Endothelial cell of umbilical vein (primary cell): ENCODE data around the gene GABRA4. TPM values are rescaled to one million over a fixed set of nuclear protein-coding genes. Genes with fewer than 3 reads are reported as not detected.

Experiments used
- BruUV-seq: library from RNA; stranded (reverse); fragments of 400-500 nt; replicated peaks from 2 replicates; lab custom pipeline; 2021; lab: Mats Ljungman, UMichigan
- CTCF ChIA-PET: fragments of 300-600, 350-600 bp; sonication (Branson Sonifier 250); formaldehyde crosslinking; loops from one replicate; lab custom pipeline; 2021; ENCODE audit warnings: antibody characterized with exemption, inconsistent platforms; lab: Charles Lee
- POLR2A ChIA-PET: fragments of 300-600, 350-600 bp; sonication (Branson Sonifier 250); formaldehyde crosslinking; loops from one replicate; lab custom pipeline; 2021; ENCODE audit warnings: antibody characterized with exemption, inconsistent platforms; lab: Charles Lee
- DNase-seq: peaks from one replicate; pipeline ENCODE4 v3.0.0-alpha.2; 2011; ENCODE audit warnings: low read depth, low spot score
- FAIRE-seq: peaks from 2 replicates; lab custom pipeline; 2011; peaks lifted over from hg19 to GRCh38; lab: Jason Lieb, UNC
- H2AFZ ChIP-seq: 2 replicates; pipeline ENCODE4 v1.6.0; 2012; ENCODE audit warnings: low read depth, low read length, control low read depth, inconsistent platforms
- H3K27ac ChIP-seq: 2 replicates; pipeline ENCODE4 v1.5.1; 2011; ENCODE audit warnings: low read depth, mild to moderate bottlenecking, control low read depth, low read length, moderate library complexity; ENCODE audit not compliant: insufficient read depth
- H3K27me3 ChIP-seq, 2 experiments: 2 replicates each; pipeline versions ENCODE4 v1.6.0 to v1.6.1; 2011; ENCODE audit warnings: low read length in 2 of 2, mixed read lengths in 1 of 2; ENCODE audit not compliant: control insufficient read depth in 2 of 2, insufficient read depth in 2 of 2
- H3K36me3 ChIP-seq, 2 experiments: 2 replicates in 1 of 2; 3 replicates in 1 of 2; pipeline ENCODE4 v1.5.1; 2011; ENCODE audit warnings: low read length in 2 of 2, mild to moderate bottlenecking in 1 of 2, moderate library complexity in 1 of 2; ENCODE audit not compliant: control insufficient read depth in 2 of 2, insufficient read depth in 2 of 2; ENCODE audit errors: extremely low read depth in 1 of 2
- H3K4me1 ChIP-seq: 3 replicates; pipeline ENCODE4 v1.5.1; 2011; ENCODE audit warnings: mild to moderate bottlenecking, low read length; ENCODE audit not compliant: control insufficient read depth, insufficient read depth; ENCODE audit errors: extremely low read depth
- H3K4me2 ChIP-seq: 2 replicates; pipeline ENCODE4 v1.6.1; 2011; ENCODE audit warnings: low read length, control low read depth, mixed read lengths; ENCODE audit not compliant: insufficient read depth
- H3K4me3 ChIP-seq, 3 experiments: fragments of 200-600 bp in 1 of 3; sonication (generic), shearing (Covaris generic) in 1 of 3; replicated peaks in 1 of 3; 2 replicates each; pipeline ENCODE4 v1.5.1; 2011 to 2016; ENCODE audit warnings: control low read depth in 3 of 3, low read length in 3 of 3, mild to moderate bottlenecking in 2 of 3, inconsistent platforms in 1 of 3, low read depth in 1 of 3, moderate library complexity in 1 of 3; ENCODE audit not compliant: insufficient read depth in 1 of 3
- H3K79me2 ChIP-seq: 2 replicates; pipeline ENCODE4 v1.6.0; 2012; ENCODE audit warnings: low read length, inconsistent platforms; ENCODE audit not compliant: control insufficient read depth, insufficient read depth
- H3K9ac ChIP-seq: replicated peaks from 2 replicates; pipeline ENCODE3; 2011; ENCODE audit warnings: low read length, control low read depth; ENCODE audit not compliant: insufficient read depth; ENCODE audit errors: extremely low read depth
- H3K9me1 ChIP-seq: replicated peaks from 3 replicates; pipeline ENCODE4 v1.6.0; 2011; ENCODE audit warnings: mild to moderate bottlenecking, low read length; ENCODE audit not compliant: control insufficient read depth, insufficient read depth; ENCODE audit errors: extremely low read depth
- H3K9me3 ChIP-seq: replicated peaks from 2 replicates; pipeline ENCODE4 v1.5.1; 2012; ENCODE audit warnings: low read length, inconsistent platforms; ENCODE audit not compliant: control insufficient read depth, insufficient read depth
- H4K20me1 ChIP-seq: replicated peaks from 2 replicates; pipeline ENCODE3; 2011; ENCODE audit warnings: mild to moderate bottlenecking, low read length; ENCODE audit not compliant: control insufficient read depth, insufficient read depth; ENCODE audit errors: extremely low read depth
- CTCF ChIP-seq, 2 donors: IDR thresholded peaks; 1 replicate in 1 of 2; 2 replicates in 1 of 2; pipeline ENCODE4 v1.5.1; 2011; ENCODE audit warnings: low read length in 2 of 2, mild to moderate bottlenecking in 2 of 2, moderate library complexity in 2 of 2, control low read depth in 1 of 2, inconsistent platforms in 1 of 2, low read depth in 1 of 2; ENCODE audit not compliant: insufficient read depth in 1 of 2; ENCODE audit errors: extremely low read depth in 1 of 2
- EZH2 ChIP-seq: IDR thresholded peaks from 2 replicates; pipeline ENCODE4 v1.6.1; 2012; ENCODE audit warnings: borderline replicate concordance, low read depth, mild to moderate bottlenecking, moderate library complexity, low read length, inconsistent platforms; ENCODE audit not compliant: severe bottlenecking
- FOS ChIP-seq: IDR thresholded peaks from 2 replicates; pipeline ENCODE4 v1.6.1; 2011; ENCODE audit warnings: mild to moderate bottlenecking, low read length, moderate library complexity, borderline replicate concordance; ENCODE audit not compliant: insufficient read depth
- GATA2 ChIP-seq: IDR thresholded peaks from 2 replicates; pipeline ENCODE4 v1.7.0; 2011; ENCODE audit warnings: low read depth, mild to moderate bottlenecking, moderate library complexity, mixed read lengths, low read length; ENCODE audit not compliant: insufficient read length, insufficient read depth
- JUN ChIP-seq: IDR thresholded peaks from 2 replicates; pipeline ENCODE4 v1.6.1; 2011; ENCODE audit warnings: borderline replicate concordance, low read depth; ENCODE audit not compliant: insufficient read length, insufficient read depth
- MAX ChIP-seq: IDR thresholded peaks from 2 replicates; pipeline ENCODE4 v1.6.1; 2011; ENCODE audit not compliant: insufficient read depth, insufficient read length
- MYC ChIP-seq: IDR thresholded peaks from one replicate; pipeline ENCODE4 v1.6.1; 2011; ENCODE audit warnings: mild to moderate bottlenecking, low read depth, low read length
- POLR2A ChIP-seq: IDR thresholded peaks from 2 replicates; pipeline ENCODE4 v1.6.1; 2012; ENCODE audit warnings: low read depth, mild to moderate bottlenecking, control low read depth, low read length
- POLR2AphosphoS5 ChIP-seq: IDR thresholded peaks from 2 replicates; pipeline ENCODE4 v1.6.1; 2012; ENCODE audit warnings: low read depth, mild to moderate bottlenecking, control low read depth, low read length, moderate library complexity; ENCODE audit not compliant: insufficient read depth
- dilution Hi-C: fragments of 300-500 bp; cut with MboI; formaldehyde crosslinking; loops from one replicate; pipeline ENCODE4 v1.15.0; 2019; ENCODE audit warnings: low sequenced_read_pairs; ENCODE audit not compliant: extremely low pct_ligation_motif_present
- intact Hi-C: fragments of 100-400 bp; cut with micrococcal nuclease; formaldehyde crosslinking; loops from one replicate; pipeline ENCODE4 v1.10.0; 2022
- polyA plus RNA-seq, 4 experiments: library from polyadenylated mRNA; depleted of rRNA in 3 of 4; stranded (reverse) in 3 of 4; unstranded in 1 of 4; fragments of >200 nt; gene quantifications; 2 replicates each; pipeline versions ENCODE4 v1.2.1 to v1.2.3, GENCODE V29; 2011 to 2012; ENCODE audit warnings: missing spikeins in 1 of 4
- total RNA-seq: library from RNA; stranded (reverse); gene quantifications from 2 replicates; pipeline ENCODE4 v1.2.3, GENCODE V29; 2021

Gene GABRA4
- total and polyA plus RNA-seq, 2 donors (not counting 3 experiments of a cell fraction or from before 2014, with no cell fraction given), result not detected

- no peak for TF ChIP-seq JUN
- TF ChIP-seq CTCF (IDR thresholded peaks at IDR 0.05; ENCODE audit: extremely low read depth in 1 of 2, insufficient read depth in 1 of 2, low read depth in 1 of 2, low read length in 2 of 2), result no peak
- no peak for TF ChIP-seq MAX
- TF ChIP-seq POLR2A, result no peak
- no peak for TF ChIP-seq MYC
- no peak for TF ChIP-seq EZH2
- no peak for TF ChIP-seq GATA2
- no peak for TF ChIP-seq POLR2AphosphoS5
- TF ChIP-seq FOS, result no peak
- no TSS peak for BruUV-seq
- H2AFZ ChIP-seq, result no peak overlapping the region
- H3K79me2 ChIP-seq, result no peaks in the 10 kb centered on the region
- no peak overlapping the region for H3K27ac ChIP-seq
- H3K9ac ChIP-seq, result no peak overlapping the region
- no peaks in the 10 kb centered on the region for H3K36me3 ChIP-seq
- no peaks in the 10 kb centered on the region for H3K9me3 ChIP-seq
- no peak overlapping the region for H3K4me2 ChIP-seq
- no peak overlapping the region for H3K4me3 ChIP-seq
- no peaks in the 10 kb centered on the region for H4K20me1 ChIP-seq
- ChIA-PET CTCF (interaction anchor here (0.8 to 1.5 kb wide), 4 partner anchors 9 to 122 kb away, joined by 3 to 4 read pairs (median 3); no protein-coding TSS in a partner anchor), POLR2A (interaction anchor here (0.6 kb wide), 1 partner anchor 13 kb away, joined by 3 read pairs; no protein-coding TSS in a partner anchor)
- H3K4me1 ChIP-seq, result no peaks in the 10 kb centered on the region
- H3K9me1 ChIP-seq, result no peaks in the 10 kb centered on the region
- FAIRE-seq, result no peak
- DNase-seq, result no peak
- dilution Hi-C loops (no loop called here), intact Hi-C loops (no loop called here)
- H3K27me3 ChIP-seq, result peaks cover under 1 to 5% of the 10 kb centered on the region in 2 experiments
These were observed 7.0 kb upstream of the GABRA4 start for GRCh38 chr4:47000406-47000805.
